ENCODE results near the gene WASL.

GRCh38 chr7:123662293-123662692, 86.5 kb downstream of the WASL start:
- TF ChIP-seq, protein P1, sequence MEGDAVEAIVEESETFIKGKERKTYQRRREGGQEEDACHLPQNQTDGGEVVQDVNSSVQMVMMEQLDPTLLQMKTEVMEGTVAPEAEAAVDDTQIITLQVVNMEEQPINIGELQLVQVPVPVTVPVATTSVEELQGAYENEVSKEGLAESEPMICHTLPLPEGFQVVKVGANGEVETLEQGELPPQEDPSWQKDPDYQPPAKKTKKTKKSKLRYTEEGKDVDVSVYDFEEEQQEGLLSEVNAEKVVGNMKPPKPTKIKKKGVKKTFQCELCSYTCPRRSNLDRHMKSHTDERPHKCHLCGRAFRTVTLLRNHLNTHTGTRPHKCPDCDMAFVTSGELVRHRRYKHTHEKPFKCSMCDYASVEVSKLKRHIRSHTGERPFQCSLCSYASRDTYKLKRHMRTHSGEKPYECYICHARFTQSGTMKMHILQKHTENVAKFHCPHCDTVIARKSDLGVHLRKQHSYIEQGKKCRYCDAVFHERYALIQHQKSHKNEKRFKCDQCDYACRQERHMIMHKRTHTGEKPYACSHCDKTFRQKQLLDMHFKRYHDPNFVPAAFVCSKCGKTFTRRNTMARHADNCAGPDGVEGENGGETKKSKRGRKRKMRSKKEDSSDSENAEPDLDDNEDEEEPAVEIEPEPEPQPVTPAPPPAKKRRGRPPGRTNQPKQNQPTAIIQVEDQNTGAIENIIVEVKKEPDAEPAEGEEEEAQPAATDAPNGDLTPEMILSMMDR (IDR thresholded peaks at IDR 0.05) = no peak
- no peak for TF ChIP-seq POLR2A (IDR thresholded peaks at IDR 0.05)

Data from tibial nerve (tissue), 3 donors.